Mesenchymal stem cell (in vitro differentiated cells and primary cell): ENCODE results near the gene ARHGEF40.

Source experiments
- DNase-seq: peaks from one replicate; pipeline ENCODE4 v3.0.0-alpha.2; 2013
- H2AFZ ChIP-seq: one replicate; pipeline ENCODE4 v1.6.1; 2013; ENCODE audit warnings: low read depth, mild to moderate bottlenecking, control low read depth, inconsistent platforms, low read length, moderate library complexity
- H2AK5ac ChIP-seq: 2 replicates; pipeline ENCODE4 v1.6.1; 2013; ENCODE audit warnings: low read length, moderate library complexity, mild to moderate bottlenecking, inconsistent platforms; ENCODE audit not compliant: severe bottlenecking
- H2BK120ac ChIP-seq: one replicate; pipeline ENCODE4 v1.6.1; 2013; ENCODE audit warnings: low read depth, mild to moderate bottlenecking, inconsistent platforms, low read length, moderate library complexity
- H2BK12ac ChIP-seq, 2 experiments: one replicate each; pipeline ENCODE4 v1.6.1; 2013; ENCODE audit warnings: inconsistent platforms in 2 of 2, low read length in 2 of 2, mild to moderate bottlenecking in 2 of 2, moderate library complexity in 2 of 2, control low read depth in 1 of 2
- H2BK15ac ChIP-seq: one replicate; pipeline ENCODE4 v1.6.1; 2013; ENCODE audit warnings: mild to moderate bottlenecking, low read depth, inconsistent platforms; ENCODE audit not compliant: poor library complexity, severe bottlenecking
- H2BK5ac ChIP-seq: 2 replicates; pipeline ENCODE4 v1.6.1; 2013; ENCODE audit warnings: low read depth, mild to moderate bottlenecking, low read length, control low read depth, inconsistent platforms; ENCODE audit not compliant: poor library complexity, severe bottlenecking
- H3K14ac ChIP-seq, 2 experiments: one replicate each; pipeline ENCODE4 v1.6.1; 2013; ENCODE audit warnings: inconsistent platforms in 2 of 2, low read length in 2 of 2, control low read depth in 1 of 2, mild to moderate bottlenecking in 1 of 2, moderate library complexity in 1 of 2
- H3K18ac ChIP-seq, 2 experiments: one replicate each; pipeline ENCODE4 v1.6.1; 2013; ENCODE audit warnings: inconsistent platforms in 2 of 2, low read length in 2 of 2, control low read depth in 1 of 2, low read depth in 1 of 2, mild to moderate bottlenecking in 1 of 2
- H3K23ac ChIP-seq, 2 experiments: one replicate each; pipeline ENCODE4 v1.6.1; 2013; ENCODE audit warnings: inconsistent platforms in 2 of 2, low read length in 2 of 2, mild to moderate bottlenecking in 2 of 2, moderate library complexity in 2 of 2, control low read depth in 1 of 2
- H3K27ac ChIP-seq: 2 replicates; pipeline ENCODE4 v1.5.1; 2013; ENCODE audit warnings: mild to moderate bottlenecking, moderate library complexity, low read length, control low read depth, inconsistent platforms; ENCODE audit not compliant: poor library complexity, severe bottlenecking
- H3K27me3 ChIP-seq, 2 experiments: 2 replicates each; pipeline versions ENCODE4 v1.6.1 to v1.7.0; 2013; ENCODE audit warnings: low read length in 2 of 2, mild to moderate bottlenecking in 2 of 2, moderate library complexity in 2 of 2, control low read depth in 1 of 2, inconsistent platforms in 1 of 2; ENCODE audit not compliant: control insufficient read depth in 1 of 2, insufficient read depth in 1 of 2
- H3K36me3 ChIP-seq, 2 experiments: 2 replicates each; pipeline versions ENCODE4 v1.6.1 to v1.7.0; 2013; ENCODE audit warnings: low read length in 2 of 2, control low read depth in 1 of 2, inconsistent platforms in 1 of 2, low read depth in 1 of 2, mild to moderate bottlenecking in 1 of 2; ENCODE audit not compliant: insufficient read depth in 2 of 2, control insufficient read depth in 1 of 2
- H3K4ac ChIP-seq, 2 experiments: one replicate each; pipeline ENCODE4 v1.6.1; 2013; ENCODE audit warnings: inconsistent platforms in 2 of 2, low read length in 2 of 2, mild to moderate bottlenecking in 2 of 2, moderate library complexity in 2 of 2, control low read depth in 1 of 2, low read depth in 1 of 2
- H3K4me1 ChIP-seq: 2 replicates; pipeline ENCODE4 v1.6.1; 2013; ENCODE audit warnings: low read depth, low read length, control low read depth; ENCODE audit not compliant: control insufficient read depth, insufficient read depth
- H3K4me2 ChIP-seq: 2 replicates; pipeline ENCODE4 v1.6.1; 2013; ENCODE audit warnings: low read length, mild to moderate bottlenecking, inconsistent platforms; ENCODE audit not compliant: poor library complexity, severe bottlenecking
- H3K4me3 ChIP-seq, 2 experiments: 2 replicates each; pipeline versions ENCODE4 v1.5.1 to v1.7.0; 2013; ENCODE audit warnings: low read length in 2 of 2, mild to moderate bottlenecking in 2 of 2, control low read depth in 1 of 2, low read depth in 1 of 2; ENCODE audit not compliant: insufficient read depth in 1 of 2
- H3K79me1 ChIP-seq: replicated peaks from 2 replicates; pipeline ENCODE4 v1.6.1; 2013; ENCODE audit warnings: mild to moderate bottlenecking, control low read depth, low read length, inconsistent platforms; ENCODE audit not compliant: poor library complexity, severe bottlenecking
- H3K9ac ChIP-seq: 2 replicates; pipeline ENCODE4 v1.7.0; 2013; ENCODE audit warnings: mild to moderate bottlenecking, low read length, moderate library complexity
- H3K9me3 ChIP-seq: 2 replicates; pipeline ENCODE4 v1.7.0; 2013; ENCODE audit warnings: mild to moderate bottlenecking, low read length; ENCODE audit not compliant: control insufficient read depth
- H4K8ac ChIP-seq: one replicate; pipeline ENCODE4 v1.6.1; 2013; ENCODE audit warnings: inconsistent platforms, mild to moderate bottlenecking, low read length, moderate library complexity
- H4K91ac ChIP-seq: one replicate; pipeline ENCODE4 v1.6.1; 2013; ENCODE audit warnings: mild to moderate bottlenecking, low read length, inconsistent platforms
- WGBS: methylation state at CpG from one replicate; pipeline ENCODE4 v1.1.7; 2013; ENCODE audit warnings: mixed read lengths; 5-methylcytosine and 5-hydroxymethylcytosine counted together

ARHGEF40 gene

GRCh38 chr14:21026274-21026987 lies 43.7 kb upstream of the ARHGEF40 start:
- no peaks in the 10 kb centered on the region for H3K9me3 ChIP-seq
- H3K36me3 ChIP-seq, result peaks cover 0 to 2% of the 10 kb centered on the region in 2 experiments
- H3K79me1 ChIP-seq, result no peaks in the 10 kb centered on the region
- H3K4me1 ChIP-seq, result peaks cover 15% of the 10 kb centered on the region
- no peak overlapping the region for H3K27ac ChIP-seq
- no peak overlapping the region for H3K4ac ChIP-seq
- no peak overlapping the region for H4K8ac ChIP-seq
- H3K23ac ChIP-seq, result no peak overlapping the region
- 74% methylated on average over 7 of the region's 7 CpGs for WGBS
- H2BK15ac ChIP-seq, result no peak overlapping the region
- H3K4me2 ChIP-seq, result no peak overlapping the region
- H3K9ac ChIP-seq, result no peak overlapping the region
- H3K18ac ChIP-seq, result no peak overlapping the region
- no peak overlapping the region for H2AFZ ChIP-seq
- no peak overlapping the region for H4K91ac ChIP-seq
- H3K27me3 ChIP-seq, result peaks cover 55 to 59% of the 10 kb centered on the region in 2 experiments
- no peak overlapping the region for H2BK12ac ChIP-seq
- no peak overlapping the region for H3K4me3 ChIP-seq
- DNase-seq, result no peak
- no peak overlapping the region for H2BK120ac ChIP-seq
- no peak overlapping the region for H2AK5ac ChIP-seq
- no peak overlapping the region for H3K14ac ChIP-seq
- H2BK5ac ChIP-seq, result no peak overlapping the region

GRCh38 chr14:21026988-21027315 lies 43.2 kb upstream of the ARHGEF40 start:
- H3K4ac ChIP-seq, result no peak overlapping the region
- no peak overlapping the region for H2BK12ac ChIP-seq
- no peak for DNase-seq
- H3K36me3 ChIP-seq, result peaks cover 0 to 2% of the 10 kb centered on the region in 2 experiments
- H3K27me3 ChIP-seq, result peaks cover 55 to 59% of the 10 kb centered on the region in 2 experiments
- no peak overlapping the region for H2BK120ac ChIP-seq
- H3K27ac ChIP-seq, result no peak overlapping the region
- H3K18ac ChIP-seq, result no peak overlapping the region
- H3K9ac ChIP-seq, result no peak overlapping the region
- H4K8ac ChIP-seq, result no peak overlapping the region
- no peak overlapping the region for H2BK15ac ChIP-seq
- no peaks in the 10 kb centered on the region for H3K9me3 ChIP-seq
- no peak overlapping the region for H4K91ac ChIP-seq
- H3K79me1 ChIP-seq, result no peaks in the 10 kb centered on the region
- no peak overlapping the region for H3K4me2 ChIP-seq
- H2BK5ac ChIP-seq, result no peak overlapping the region
- 41% methylated on average over 3 of the region's 3 CpGs for WGBS
- H2AFZ ChIP-seq, result no peak overlapping the region
- H3K23ac ChIP-seq, result no peak overlapping the region
- no peak overlapping the region for H3K4me3 ChIP-seq
- peaks cover 15% of the 10 kb centered on the region for H3K4me1 ChIP-seq
- no peak overlapping the region for H2AK5ac ChIP-seq
- H3K14ac ChIP-seq, result no peak overlapping the region

DNA sequence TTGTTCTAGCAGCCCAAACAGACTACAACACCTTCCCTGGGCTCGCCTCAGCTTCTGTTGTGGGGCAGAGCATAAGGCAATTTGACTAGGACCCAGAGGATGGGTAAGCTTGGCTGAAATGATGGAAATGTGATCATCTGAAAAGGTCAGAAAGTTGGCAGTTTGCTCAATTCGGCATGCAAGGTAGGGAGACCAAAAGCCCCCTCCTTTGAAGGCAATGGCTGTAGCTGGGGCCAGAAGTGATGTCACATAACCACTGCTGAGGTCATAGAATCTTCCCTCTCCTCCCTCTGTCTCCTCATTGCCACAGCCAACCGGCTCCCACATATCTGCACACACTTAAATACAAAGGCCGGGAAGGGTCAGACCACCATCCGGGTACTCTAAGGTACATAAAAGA lies 40.2 kb upstream of the ARHGEF40 start, which contains the start of gene TPPP2:
Gene TPPP2, plus strand, starts transcription at position 301 of the 400 bp plus-strand sequence. CDS start 365 bp downstream, outside the sequence.
- no peak within 1 kb of the TSS for H2BK5ac ChIP-seq
- peaks cover 11% of the 10 kb centered on the region for H3K4me1 ChIP-seq

DNA sequence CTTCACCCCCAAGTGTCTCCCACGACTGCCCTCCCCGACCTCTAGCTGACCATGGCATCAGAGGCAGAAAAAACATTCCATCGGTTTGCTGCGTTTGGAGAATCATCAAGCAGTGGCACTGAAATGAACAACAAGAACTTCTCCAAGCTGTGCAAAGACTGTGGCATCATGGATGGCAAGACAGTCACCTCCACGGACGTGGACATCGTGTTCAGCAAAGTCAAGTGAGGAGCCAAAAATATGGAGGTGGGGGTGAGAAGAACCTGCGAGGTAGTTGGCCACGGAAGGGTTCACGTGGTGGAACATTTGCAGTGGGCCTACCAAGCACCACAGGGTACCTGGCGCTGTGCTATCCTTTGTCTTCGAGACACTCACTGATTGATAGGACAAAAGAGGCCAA lies 39.6 kb upstream of the ARHGEF40 start:
- no peak for DNase-seq
- Histone ChIP-seq H3K36me3 (no peaks in the 10 kb centered on the region), H3K4me3 (no peak overlapping the region), H4K91ac (no peak overlapping the region), H2BK120ac (no peak overlapping the region), H3K27me3 (peaks cover 45 to 62% of the 10 kb centered on the region in 2 experiments), H3K79me1 (no peaks in the 10 kb centered on the region), H3K4ac (no peak overlapping the region), H3K23ac (no peak overlapping the region), H3K18ac (no peak overlapping the region), H4K8ac (no peak overlapping the region), H3K27ac (no peak overlapping the region), H2AK5ac (no peak overlapping the region), H2BK15ac (no peak overlapping the region), H2BK12ac (no peak overlapping the region), H2BK5ac (no peak overlapping the region), H3K14ac (no peak overlapping the region), H3K4me1 (peaks cover 5% of the 10 kb centered on the region), H2AFZ (no peak overlapping the region), H3K9ac (no peak overlapping the region), H3K9me3 (no peaks in the 10 kb centered on the region), H3K4me2 (no peak overlapping the region)
- WGBS, result 85% methylated on average over 12 of the region's 12 CpGs

More for the DNA sequence above, 40.2 kb upstream of the ARHGEF40 start, which contains the start of gene TPPP2:
- WGBS, result 77% methylated on average over 2 of the region's 5 CpGs
- Histone ChIP-seq H3K4me3 (no peak within 1 kb of the TSS), H3K79me1 (no peaks in the 10 kb centered on the region), H2AFZ (no peak within 1 kb of the TSS), H3K9me3 (no peaks in the 10 kb centered on the region), H3K27me3 (peaks cover 44 to 60% of the 10 kb centered on the region in 2 experiments), H3K4ac (no peak within 1 kb of the TSS), H2AK5ac (no peak within 1 kb of the TSS), H3K14ac (no peak within 1 kb of the TSS), H2BK120ac (no peak within 1 kb of the TSS), H3K9ac (no peak within 1 kb of the TSS), H3K4me2 (no peak within 1 kb of the TSS), H3K18ac (no peak within 1 kb of the TSS), H3K27ac (no peak within 1 kb of the TSS), H3K23ac (no peak within 1 kb of the TSS), H4K91ac (no peak within 1 kb of the TSS), H4K8ac (no peak within 1 kb of the TSS), H2BK12ac (no peak within 1 kb of the TSS), H3K36me3 (no peaks in the 10 kb centered on the region), H2BK15ac (no peak within 1 kb of the TSS)
- no peak for DNase-seq
